Stimulated activated naive CD8-positive, alpha-beta T cell treated with anti-CD3 and anti-CD28 coated beads, Interleukin-15, Interleukin-2, amounts not matched to agents 100 ng/mL and 50 ng/mL, for 24 hours (primary cell): ENCODE data around the gene NFYC.

ENCODE experiments used
- H3K27ac Mint-ChIP-seq: one replicate; pipeline ENCODE4 v1.8.0; 2021; ENCODE audit warnings: mild to moderate bottlenecking, mixed read lengths
- H3K27me3 Mint-ChIP-seq: one replicate; pipeline ENCODE4 v1.8.0; 2021; ENCODE audit warnings: mixed read lengths
- H3K36me3 Mint-ChIP-seq: one replicate; pipeline ENCODE4 v1.8.0; 2021; ENCODE audit warnings: low read depth, mixed read lengths
- H3K4me1 Mint-ChIP-seq: one replicate; pipeline ENCODE4 v1.8.0; 2021; ENCODE audit warnings: low read depth, mixed read lengths
- H3K4me3 Mint-ChIP-seq: one replicate; pipeline ENCODE4 v1.8.0; 2021; ENCODE audit warnings: mild to moderate bottlenecking, mixed read lengths
- H3K9me3 Mint-ChIP-seq: one replicate; pipeline ENCODE4 v1.8.0; 2021; ENCODE audit warnings: mixed read lengths

Gene NFYC

DNA sequence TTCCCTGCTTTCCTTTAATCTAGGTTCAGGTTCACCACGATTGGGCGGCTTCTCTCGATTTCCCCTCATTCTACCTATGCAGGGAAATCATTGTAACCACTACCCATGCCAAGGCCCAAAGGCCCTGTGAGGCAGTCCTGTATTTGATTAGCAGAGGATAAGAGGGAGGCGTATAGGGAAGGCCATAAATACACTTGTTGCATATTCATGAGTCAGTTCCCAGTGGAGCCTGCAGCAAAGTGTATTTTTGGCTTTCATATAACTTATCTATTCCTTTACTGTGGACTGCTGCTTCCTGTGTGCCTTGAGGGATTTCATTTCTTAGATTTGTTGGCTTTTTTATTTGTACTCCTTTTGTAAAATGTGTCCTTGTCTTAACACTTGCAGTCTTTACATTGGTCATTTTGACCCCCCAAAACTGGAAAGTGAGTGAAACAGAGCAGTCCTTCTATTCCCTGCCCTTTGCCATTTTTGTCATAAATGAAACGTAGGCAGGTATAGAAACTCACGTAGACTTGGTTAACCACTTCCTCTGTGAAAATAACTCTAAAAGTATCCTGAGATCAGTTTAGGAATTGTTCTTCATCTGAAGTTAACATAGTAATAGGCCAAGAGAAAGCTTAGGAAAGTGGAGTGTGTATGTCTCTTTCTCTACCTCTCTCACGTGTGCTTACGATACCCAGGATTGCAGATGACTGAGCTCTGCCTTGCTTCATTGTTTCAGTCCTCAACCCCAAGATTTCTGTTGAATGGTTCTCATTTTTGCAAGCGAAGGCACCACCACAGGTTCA, 72.4 kb downstream of the NFYC start:
- Mint-ChIP-seq H3K27me3 (no peaks in the 10 kb centered on the region), H3K9me3 (no peaks in the 10 kb centered on the region), H3K36me3 (peaks cover 71% of the 10 kb centered on the region), H3K4me3 (peak overlapping the region; percentile 38), H3K4me1 (peaks cover 35% of the 10 kb centered on the region), H3K27ac (peak overlapping the region; percentile 86)

DNA sequence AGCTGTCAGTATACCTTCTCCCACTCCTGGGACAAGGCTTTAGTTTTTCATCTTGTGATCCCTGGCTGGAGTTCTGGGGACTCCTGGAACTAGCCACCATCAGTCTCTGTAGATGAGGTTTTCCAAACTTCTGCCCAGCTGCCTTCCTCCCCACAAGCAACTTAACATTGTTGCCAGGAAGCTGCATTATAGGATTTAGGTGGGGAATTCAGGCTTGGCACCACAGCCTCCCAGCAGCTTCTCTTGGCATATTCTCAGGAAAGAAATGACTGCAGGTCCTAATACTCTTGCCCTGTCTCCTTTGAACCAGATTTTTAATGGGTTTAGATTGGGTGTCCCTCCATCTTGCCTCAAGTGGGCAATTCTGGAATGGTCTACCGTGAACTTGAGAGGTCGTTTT, 73.5 kb downstream of the NFYC start:
- Mint-ChIP-seq H3K27me3 (no peaks in the 10 kb centered on the region), H3K27ac (peak overlapping the region; percentile 26), H3K4me1 (peaks cover 35% of the 10 kb centered on the region), H3K36me3 (peaks cover 73% of the 10 kb centered on the region), H3K4me3 (no peak overlapping the region), H3K9me3 (no peaks in the 10 kb centered on the region)

DNA sequence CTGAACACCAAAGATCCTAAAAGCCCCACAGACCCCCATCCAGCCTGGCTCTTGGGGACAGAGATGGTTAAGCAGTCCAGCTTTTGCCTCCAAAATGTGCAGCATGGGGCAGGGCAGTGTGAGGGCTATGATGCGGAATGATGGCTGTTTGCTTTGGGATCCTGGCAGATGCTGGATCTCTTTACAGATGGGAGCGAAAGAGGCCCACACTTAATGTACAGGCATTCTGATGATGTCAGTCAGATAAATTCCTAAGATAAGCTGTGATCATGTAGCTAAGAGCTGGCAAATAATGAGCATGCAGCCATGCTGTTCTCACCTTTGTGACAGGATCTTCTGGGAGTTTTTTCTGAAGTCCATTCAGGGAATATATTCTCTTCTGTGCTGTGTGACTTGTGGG, 74.5 kb downstream of the NFYC start:
- Mint-ChIP-seq H3K36me3 (peaks cover 75% of the 10 kb centered on the region), H3K27ac (peak overlapping the region; percentile 50), H3K4me3 (no peak overlapping the region), H3K27me3 (no peaks in the 10 kb centered on the region), H3K9me3 (no peaks in the 10 kb centered on the region), H3K4me1 (peaks cover 35% of the 10 kb centered on the region)

DNA sequence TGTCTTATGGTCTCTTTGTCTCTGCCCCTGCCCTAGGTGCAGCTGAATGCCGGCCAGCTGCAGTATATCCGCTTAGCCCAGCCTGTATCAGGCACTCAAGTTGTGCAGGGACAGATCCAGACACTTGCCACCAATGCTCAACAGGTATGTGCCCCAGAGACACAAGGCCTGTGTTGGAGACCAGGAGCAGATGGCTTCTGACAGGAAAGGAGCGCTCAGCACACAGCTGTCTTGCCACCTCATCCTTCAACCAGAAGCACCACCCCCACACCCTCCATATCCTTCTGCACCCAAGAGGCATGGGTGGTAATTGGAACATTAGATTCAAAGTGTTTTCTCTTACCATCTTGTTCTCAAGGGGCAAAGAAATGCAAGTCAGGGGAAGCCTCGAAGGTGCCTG, 75.1 kb downstream of the NFYC start:
- Mint-ChIP-seq H3K36me3 (peaks cover 74% of the 10 kb centered on the region), H3K9me3 (no peaks in the 10 kb centered on the region), H3K27me3 (no peaks in the 10 kb centered on the region), H3K4me1 (peaks cover 35% of the 10 kb centered on the region), H3K27ac (peak overlapping the region; percentile 50), H3K4me3 (no peak overlapping the region)

DNA sequence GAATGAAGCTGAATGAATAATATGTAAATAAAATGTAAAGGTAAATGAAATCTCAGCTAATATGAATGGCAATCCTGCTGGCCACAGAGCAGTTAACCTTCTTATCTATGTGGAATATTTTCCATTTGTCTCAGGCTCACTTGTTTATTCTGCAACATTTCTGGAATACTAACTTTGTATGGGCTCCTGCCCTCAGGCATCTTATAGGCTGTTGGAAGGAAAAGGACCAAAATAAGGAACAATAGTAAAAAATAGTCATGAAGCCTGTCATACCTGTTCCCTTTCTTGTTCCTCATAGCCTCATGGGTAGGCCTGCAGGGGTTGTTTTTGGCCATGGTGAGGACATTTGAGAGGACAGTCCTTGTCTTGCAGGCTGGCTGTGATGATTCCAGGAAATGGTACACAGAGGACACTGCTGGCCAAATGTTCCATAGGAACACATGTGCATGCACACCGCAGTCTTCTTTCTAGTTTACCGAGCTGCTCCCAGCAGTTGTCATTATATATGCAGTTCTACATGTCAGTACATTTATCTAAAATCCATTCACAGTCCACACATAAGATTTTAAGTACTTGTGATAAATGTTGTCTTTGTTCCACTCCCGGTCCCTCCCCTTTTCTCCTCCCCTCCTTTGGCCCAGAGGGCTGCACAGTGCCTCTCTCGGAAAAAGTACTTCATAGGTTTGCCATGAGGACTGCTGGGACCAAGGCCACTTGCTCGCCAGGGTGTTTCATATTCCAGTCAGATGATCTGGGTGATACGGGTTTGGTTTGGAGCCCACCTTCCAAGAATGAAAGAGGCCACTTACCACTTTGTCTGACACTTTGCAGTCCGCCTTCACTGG, 76.9 kb downstream of the NFYC start:
- Mint-ChIP-seq H3K36me3 (peaks cover 65% of the 10 kb centered on the region), H3K27me3 (no peaks in the 10 kb centered on the region), H3K4me3 (no peak overlapping the region), H3K9me3 (no peaks in the 10 kb centered on the region), H3K27ac (no peak overlapping the region), H3K4me1 (peaks cover 27% of the 10 kb centered on the region)

DNA sequence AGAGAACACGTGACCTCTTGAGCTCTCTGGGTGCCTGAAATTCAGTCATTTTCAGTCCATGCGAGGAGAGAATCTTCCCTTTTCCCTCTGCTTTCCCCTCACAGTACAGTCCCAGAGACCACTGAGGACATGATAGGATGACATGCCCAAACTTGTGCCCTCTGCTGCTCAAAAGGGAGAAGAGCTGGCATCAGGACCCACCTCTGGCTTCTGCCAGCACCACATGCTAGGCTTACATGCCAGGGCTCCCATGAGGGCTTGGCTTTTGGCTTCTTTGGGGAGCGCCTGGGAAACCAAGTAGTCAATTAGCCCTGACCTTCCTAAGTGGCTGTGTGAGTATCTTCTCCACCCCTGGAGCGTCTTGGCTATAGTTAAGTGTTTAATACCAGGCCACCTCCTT, 78.3 kb downstream of the NFYC start:
- Mint-ChIP-seq H3K4me1 (peaks cover 12% of the 10 kb centered on the region), H3K4me3 (no peak overlapping the region), H3K27me3 (no peaks in the 10 kb centered on the region), H3K27ac (no peak overlapping the region), H3K36me3 (peaks cover 52% of the 10 kb centered on the region), H3K9me3 (no peaks in the 10 kb centered on the region)

DNA sequence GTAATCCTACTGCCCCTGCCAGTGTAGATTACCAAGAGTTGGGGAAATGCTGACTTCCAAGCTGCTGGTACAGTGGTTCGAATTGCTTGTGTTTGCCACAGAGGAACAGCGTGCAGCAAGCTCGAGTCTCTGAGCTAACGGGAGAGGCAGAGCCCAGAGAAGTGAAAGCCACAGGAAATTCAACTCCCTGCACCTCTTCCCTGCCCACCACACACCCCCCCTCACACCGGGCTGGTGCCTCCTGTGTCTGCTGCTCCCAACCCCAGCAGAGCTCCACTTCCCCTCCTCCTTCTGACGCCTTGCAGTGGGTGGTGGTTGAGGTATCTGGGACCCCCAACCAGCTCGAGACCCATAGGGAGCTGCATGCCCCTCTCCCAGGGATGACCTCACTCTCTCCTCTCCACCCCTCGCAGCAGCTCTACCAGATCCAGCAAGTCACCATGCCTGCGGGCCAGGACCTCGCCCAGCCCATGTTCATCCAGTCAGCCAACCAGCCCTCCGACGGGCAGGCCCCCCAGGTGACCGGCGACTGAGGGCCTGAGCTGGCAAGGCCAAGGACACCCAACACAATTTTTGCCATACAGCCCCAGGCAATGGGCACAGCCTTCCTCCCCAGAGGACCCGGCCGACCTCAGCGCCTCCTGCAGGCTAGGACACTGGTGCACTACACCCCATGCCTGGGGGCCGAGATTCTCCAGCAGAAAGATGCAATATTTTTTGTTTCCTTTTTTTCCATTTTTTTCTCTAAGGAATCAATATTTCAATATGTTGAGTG, 79.0 kb downstream of the NFYC start:
- H3K27me3 Mint-ChIP-seq, result no peaks in the 10 kb centered on the region
- H3K4me3 Mint-ChIP-seq, result no peak overlapping the region
- H3K36me3 Mint-ChIP-seq, result peaks cover 47% of the 10 kb centered on the region
- H3K4me1 Mint-ChIP-seq, result peaks cover 9% of the 10 kb centered on the region
- H3K27ac Mint-ChIP-seq, result no peak overlapping the region
- no peaks in the 10 kb centered on the region for H3K9me3 Mint-ChIP-seq

DNA sequence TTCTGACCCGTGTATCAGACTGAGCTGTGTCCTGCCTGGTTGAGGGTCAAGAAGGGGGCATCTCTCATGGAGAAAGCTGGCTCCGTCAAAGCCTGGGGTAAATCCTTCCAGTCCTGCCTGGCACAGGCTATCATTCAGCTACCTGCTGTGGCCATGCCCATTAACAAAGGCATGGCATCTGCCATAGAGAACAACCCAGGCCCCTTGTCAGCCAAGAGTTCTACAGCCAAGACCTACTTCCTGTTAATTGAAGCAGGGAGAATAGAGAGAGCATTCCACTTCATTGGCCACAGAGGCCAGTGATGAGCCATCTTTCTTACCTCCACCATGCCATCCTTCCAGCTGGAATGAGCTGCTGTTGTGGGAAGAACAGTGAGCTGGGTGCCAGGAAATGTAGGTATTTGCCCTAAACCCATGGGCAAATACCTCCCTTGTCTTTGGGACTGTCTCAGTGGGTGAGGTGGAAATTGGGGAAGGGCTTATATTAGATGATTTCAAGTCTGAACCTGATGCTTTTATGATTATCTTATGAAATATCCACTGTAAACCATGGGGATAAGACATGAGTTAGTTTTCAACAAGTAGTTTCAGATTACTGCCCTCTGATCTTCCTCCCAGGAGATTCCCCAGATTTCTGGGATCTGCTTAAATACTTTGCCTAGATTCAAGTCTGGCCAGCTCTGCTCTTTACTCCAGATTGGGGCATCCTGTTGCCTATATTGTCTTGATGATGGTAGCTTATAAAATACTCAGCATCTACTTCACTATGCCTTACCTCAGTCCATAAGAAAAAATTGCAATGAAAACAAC, 80.8 kb downstream of the NFYC start:
- Mint-ChIP-seq H3K4me3 (no peak overlapping the region), H3K27me3 (no peaks in the 10 kb centered on the region), H3K9me3 (no peaks in the 10 kb centered on the region), H3K36me3 (peaks cover 53% of the 10 kb centered on the region), H3K4me1 (peaks cover 3% of the 10 kb centered on the region), H3K27ac (peak overlapping the region; percentile 43)

DNA sequence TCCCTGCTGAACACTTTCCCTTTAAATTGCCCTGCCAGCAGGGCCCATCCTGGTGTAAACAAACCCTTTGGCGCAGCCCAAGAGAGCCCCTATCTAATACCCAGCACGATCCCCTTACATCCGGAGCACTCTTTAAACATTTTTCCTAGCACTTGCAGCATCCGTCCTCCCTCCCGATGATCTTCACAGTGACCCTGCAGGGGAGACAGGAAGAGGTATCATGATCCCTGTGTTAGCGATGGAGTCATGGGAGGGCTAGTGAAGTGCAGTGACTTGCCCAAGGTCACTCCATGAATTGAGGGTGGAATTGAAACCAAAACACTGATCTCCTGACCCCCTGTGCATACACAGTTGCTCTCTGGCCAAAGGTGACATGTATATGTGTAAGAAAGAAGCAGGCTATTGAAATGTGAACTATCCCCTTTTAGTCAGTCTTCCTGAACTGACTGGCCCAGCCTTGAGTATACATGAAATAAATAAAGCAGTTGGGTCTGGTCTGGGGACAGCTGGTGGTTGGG, 82.3 kb downstream of the NFYC start:
- no peaks in the 10 kb centered on the region for H3K4me1 Mint-ChIP-seq
- peaks cover 46% of the 10 kb centered on the region for H3K36me3 Mint-ChIP-seq
- H3K9me3 Mint-ChIP-seq, result no peaks in the 10 kb centered on the region
- H3K27ac Mint-ChIP-seq, result peak overlapping the region; percentile 0
- H3K4me3 Mint-ChIP-seq, result no peak overlapping the region
- no peaks in the 10 kb centered on the region for H3K27me3 Mint-ChIP-seq

DNA sequence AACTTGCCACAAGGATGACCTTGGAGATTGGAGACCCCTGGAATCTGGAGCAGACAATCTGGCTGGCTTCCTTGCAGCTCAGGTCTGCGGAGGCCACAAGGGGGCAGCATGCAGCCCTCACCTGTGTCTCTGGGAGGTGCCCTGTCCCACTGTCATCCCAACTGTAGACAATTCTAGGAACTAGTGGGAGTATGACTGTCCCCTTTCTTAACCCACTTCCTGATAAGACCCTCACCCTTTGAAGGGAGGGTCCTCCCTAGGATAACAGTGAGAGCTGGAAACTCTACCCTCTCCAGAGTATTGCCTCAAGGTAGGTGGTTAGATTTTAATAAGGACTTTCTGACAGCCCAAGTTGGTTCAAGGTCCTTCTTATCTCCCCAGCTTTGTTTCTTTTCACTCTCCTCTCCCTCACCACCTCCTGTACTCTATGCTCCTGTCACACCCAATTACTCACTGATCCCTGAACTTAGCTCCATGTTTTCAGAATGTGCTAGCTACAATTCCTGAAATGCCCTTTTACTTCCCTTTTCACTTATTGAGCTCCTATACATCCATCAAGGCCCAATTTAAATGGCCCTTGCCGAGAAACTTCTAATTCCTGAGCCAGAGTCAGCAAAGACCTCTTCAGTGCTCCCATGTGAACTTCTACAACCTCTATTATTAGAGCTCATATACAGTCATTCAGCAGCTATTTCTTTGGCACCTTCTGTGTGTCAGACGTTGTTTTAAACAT, 82.9 kb downstream of the NFYC start:
- no peak overlapping the region for H3K27ac Mint-ChIP-seq

DNA sequence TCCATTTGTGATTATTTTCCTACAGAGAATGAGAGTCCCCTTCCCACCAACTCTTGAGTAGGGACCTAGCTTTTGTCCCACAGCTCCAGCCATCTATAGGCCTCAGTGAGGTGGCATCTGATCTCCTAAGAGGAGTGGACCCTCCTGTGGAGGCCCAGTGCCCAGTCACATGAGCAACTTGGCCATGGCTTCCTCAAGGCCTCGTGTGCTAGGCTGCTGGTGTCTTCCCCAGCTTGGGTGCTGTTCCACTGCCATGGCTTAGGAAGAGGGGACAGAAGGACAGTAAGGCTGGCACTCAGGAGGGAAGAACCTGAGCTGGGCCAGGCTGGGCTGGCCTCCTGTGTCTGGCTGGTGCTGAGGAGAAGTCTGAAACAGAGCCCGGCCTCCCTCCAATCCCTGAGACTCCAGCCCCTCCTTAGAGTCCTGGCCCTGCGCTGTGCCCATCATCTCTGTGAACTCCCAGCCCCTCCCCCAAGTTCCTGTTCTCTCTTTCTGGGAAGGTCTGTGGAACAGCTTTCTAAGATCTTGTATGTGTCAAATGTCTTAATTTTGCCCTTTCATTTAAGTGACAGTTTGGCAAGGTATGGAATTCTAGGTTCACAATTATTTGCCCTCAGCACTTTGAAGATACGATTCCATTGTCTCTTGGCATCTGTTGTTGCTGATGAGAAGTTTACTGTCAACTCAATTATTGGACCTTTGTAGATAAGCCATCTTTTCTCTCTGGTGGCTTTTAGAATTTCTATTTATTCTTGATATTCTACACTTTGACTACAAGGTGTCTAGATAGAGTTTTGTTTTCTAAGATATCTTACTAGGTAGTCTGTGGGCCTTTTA, 85.0 kb downstream of the NFYC start:
- H3K4me3 Mint-ChIP-seq, result no peak overlapping the region

More for the DNA sequence above, 82.9 kb downstream of the NFYC start:
- Mint-ChIP-seq H3K27me3 (no peaks in the 10 kb centered on the region), H3K4me1 (no peaks in the 10 kb centered on the region), H3K36me3 (peaks cover 41% of the 10 kb centered on the region), H3K9me3 (no peaks in the 10 kb centered on the region), H3K4me3 (no peak overlapping the region)

DNA sequence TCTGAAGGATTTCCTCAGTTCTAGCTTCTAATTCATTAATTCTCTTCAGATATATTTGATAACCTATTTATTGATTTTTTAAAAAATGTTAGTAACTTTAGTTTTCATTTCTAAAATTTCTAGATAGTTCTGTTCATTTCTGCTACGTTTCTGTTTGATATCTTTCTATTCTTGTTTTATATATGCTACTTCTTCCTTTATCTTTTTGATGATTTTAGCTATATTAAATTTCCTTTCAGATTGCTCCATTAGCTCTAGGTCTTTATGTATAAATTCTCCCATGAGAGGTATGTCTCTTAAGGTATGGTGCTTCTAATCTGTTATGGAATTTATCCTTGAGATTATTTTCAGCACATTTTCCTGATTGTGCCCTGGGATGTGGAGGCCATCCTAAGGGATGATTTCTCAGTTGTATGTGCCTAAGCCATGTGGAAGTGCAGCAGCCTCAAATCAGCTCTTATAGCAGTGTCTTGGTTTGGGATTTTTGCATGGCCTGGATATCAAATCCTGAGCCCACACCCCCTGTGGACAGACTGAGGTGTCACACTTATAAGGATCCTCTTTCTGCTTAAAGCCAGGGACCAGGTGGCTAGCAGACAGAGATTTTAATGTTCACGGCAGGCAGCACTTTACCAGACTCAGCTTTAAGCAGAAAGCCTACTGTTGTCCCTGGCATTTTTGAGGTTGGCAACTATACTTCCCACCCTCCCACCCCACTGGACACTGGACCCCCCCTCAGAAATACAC, 85.9 kb downstream of the NFYC start:
- no peaks in the 10 kb centered on the region for H3K4me1 Mint-ChIP-seq
- H3K36me3 Mint-ChIP-seq, result peaks cover 25% of the 10 kb centered on the region
- H3K4me3 Mint-ChIP-seq, result no peak overlapping the region
- peaks cover 6% of the 10 kb centered on the region for H3K27me3 Mint-ChIP-seq
- no peaks in the 10 kb centered on the region for H3K9me3 Mint-ChIP-seq
- H3K27ac Mint-ChIP-seq, result no peak overlapping the region

More for the DNA sequence above, 85.0 kb downstream of the NFYC start:
- no peaks in the 10 kb centered on the region for H3K4me1 Mint-ChIP-seq
- peaks cover 25% of the 10 kb centered on the region for H3K36me3 Mint-ChIP-seq
- H3K9me3 Mint-ChIP-seq, result no peaks in the 10 kb centered on the region
- H3K27me3 Mint-ChIP-seq, result no peaks in the 10 kb centered on the region
- no peak overlapping the region for H3K27ac Mint-ChIP-seq
